ENCODE measurements around the gene ZNF629. TPM values are rescaled to one million over a fixed set of nuclear protein-coding genes. Genes with fewer than 3 reads are reported as not detected.
"Not testable (repeated sequence)": the region's sequence is repeated elsewhere in the genome, so short reads cannot be mapped to it uniquely, and the experiment has no call there.

ZNF629 gene
- total and polyA plus RNA-seq, 2 of the 4 experiments (the other 2 are of a cell fraction): 7.3 to 9.1 TPM

DNA sequence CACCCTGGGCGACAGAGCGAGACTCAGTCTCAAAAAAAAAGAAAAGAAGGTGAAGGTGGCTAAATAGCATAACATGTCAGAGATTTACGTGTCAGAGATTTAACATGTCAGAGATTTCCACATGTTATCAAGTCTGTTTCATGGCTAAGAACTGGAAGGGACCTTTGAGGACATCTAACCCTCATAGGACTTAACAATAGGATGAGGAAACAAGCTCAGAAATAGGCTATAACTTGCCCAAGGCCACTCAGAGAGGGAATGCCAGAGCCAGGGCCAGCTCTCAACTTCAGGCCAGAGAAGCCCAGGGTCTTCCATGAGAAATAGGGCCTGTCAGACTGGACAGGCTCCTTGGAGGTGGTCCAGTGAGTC, 26.8 kb upstream of the ZNF629 start:
- Histone ChIP-seq H3K79me1 (ENCODE audit: low read depth in 1 of 2, low read length in 2 of 2) (peaks cover 0 to 7% of the 10 kb centered on the region in 2 experiments; a peak in 1 of 4 replicates), H3K27ac (ENCODE audit: insufficient read depth, low read length) (peak overlapping the region; percentile 50), H4K20me1 (ENCODE audit: insufficient read depth, low read length) (no peaks in the 10 kb centered on the region), H2AK5ac (ENCODE audit: low read depth, low read length) (peak overlapping the region; percentile 81), H3K9ac (ENCODE audit: low read depth, low read length) (peak overlapping the region; percentile 42), H2AFZ (replicated peaks; ENCODE audit: low read length, poor library complexity) (peak overlapping the region; percentile 97), H2BK20ac (ENCODE audit: low read depth, low read length) (0 out of 2 replicates have a peak overlapping the region, but pooled peaks have one; percentile 2), H3K4ac (ENCODE audit: low read depth, low read length) (peak overlapping the region; percentile 88), H3K36me3 (ENCODE audit: control insufficient read depth, insufficient read depth, low read length) (no peaks in the 10 kb centered on the region), H4K91ac (ENCODE audit: insufficient read depth, low read depth, low read length) (peak overlapping the region; percentile 78), H3K4me3 (ENCODE audit: insufficient read depth, low read depth, low read length) (peak overlapping the region; percentile 34), H3K27me3 (ENCODE audit: control insufficient read depth, insufficient read depth, low read length) (no peaks in the 10 kb centered on the region), H3K18ac (ENCODE audit: low read depth, low read length) (peak overlapping the region; percentile 52), H3K56ac (ENCODE audit: extremely low read depth, insufficient read depth, low read length) (peak overlapping the region; percentile 14; the same call in 1 of the 2 replicates), H4K8ac (ENCODE audit: low read depth in 2 of 2, low read length in 2 of 2) (peak overlapping the region; percentile 95 to 98), H2BK15ac (ENCODE audit: low read depth, low read length) (peak overlapping the region; percentile 36; the same call in 1 of the 3 replicates), H3K9me1 (ENCODE audit: insufficient read depth, low read length) (peaks cover 11% of the 10 kb centered on the region; the same call in 1 of the 2 replicates), H4K5ac (ENCODE audit: low read depth, low read length) (peak overlapping the region; percentile 92), H3K23ac (ENCODE audit: low read depth, low read length) (peak overlapping the region; percentile 31; the same call in 1 of the 2 replicates), H3K9me3 (ENCODE audit: control insufficient read depth, insufficient read depth, low read length) (no peaks in the 10 kb centered on the region), H3K4me1 (ENCODE audit: control insufficient read depth, insufficient read depth, low read length) (peaks cover 3% of the 10 kb centered on the region), H2AK9ac (replicated peaks; ENCODE audit: low read depth, low read length, poor library complexity) (peak overlapping the region; percentile 84), H2BK120ac (ENCODE audit: low read depth, low read length) (peak overlapping the region; percentile 56), H3K4me2 (ENCODE audit: low read depth, low read length) (peak overlapping the region; percentile 75), H3K14ac (replicated peaks; ENCODE audit: low read depth, low read length) (peak overlapping the region; percentile 58), H2BK5ac (ENCODE audit: low read depth, low read length, poor library complexity, severe bottlenecking) (peak overlapping the region; percentile 59)
- ATAC-seq (ENCODE audit: low read depth): no peak
- DNase-seq: no peak
- TF ChIP-seq ELK1 (IDR thresholded peaks at IDR 0.05; ENCODE audit: borderline replicate concordance, low read depth, low read length): no peak
- no peak for TF ChIP-seq CEBPB (IDR thresholded peaks at IDR 0.05; ENCODE audit: low read depth, low read length)
- intact Hi-C loops (cut with micrococcal nuclease): no loop called here
- ChIA-PET CTCF (interaction anchor here (0.6 to 1.6 kb wide), 6 partner anchors 9 to 92 kb away, joined by 3 to 8 read pairs (median 4); no protein-coding TSS in a partner anchor), POLR2A (ENCODE audit: unreplicated experiment) (interaction anchor here (0.9 to 1.5 kb wide), 2 partner anchors 9 to 88 kb away, joined by 3 read pairs; no protein-coding TSS in a partner anchor)
- WGBS, 2 experiments (ENCODE audit: extremely low coverage in 2 of 2, insufficient read length in 1 of 2): 100% methylated on average over 1 of the region's 3 CpGs; no CpG with 5 or more reads in 1 of the 2 experiments
- in situ Hi-C loops (cut with MboI; ENCODE audit: low sequenced_read_pairs): no loop called here
- dilution Hi-C loops (cut with HindIII; ENCODE audit: low sequenced_read_pairs, unreplicated experiment): no loop called here
- no TSS peak for BruUV-seq (replicated peaks)

DNA sequence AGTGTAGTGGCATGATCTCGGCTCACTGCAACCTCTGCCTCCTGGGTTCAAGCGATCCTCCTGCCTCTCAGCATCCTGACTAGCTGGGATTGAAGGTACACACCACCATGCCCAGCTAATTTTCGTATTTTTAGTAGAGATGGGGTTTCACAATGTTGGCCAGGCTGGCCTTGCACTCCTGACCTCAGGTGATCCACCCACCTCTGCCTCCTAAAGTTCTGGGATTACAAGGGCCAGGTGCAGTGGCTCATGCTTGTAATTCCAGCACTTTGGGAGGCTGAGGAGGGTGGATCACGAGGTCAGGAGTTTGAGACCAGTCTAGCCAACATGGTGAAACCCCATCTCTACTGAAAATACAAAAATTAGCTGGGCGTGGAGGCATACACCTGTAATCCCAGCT, 22.7 kb upstream of the ZNF629 start:
- H4K20me1 ChIP-seq (ENCODE audit: insufficient read depth, low read length); CTCF ChIA-PET; dilution Hi-C loops (cut with HindIII; ENCODE audit: low sequenced_read_pairs, unreplicated experiment); H2AFZ ChIP-seq (replicated peaks; ENCODE audit: low read length, poor library complexity); H4K8ac ChIP-seq (ENCODE audit: low read depth in 2 of 2, low read length in 2 of 2); H3K9ac ChIP-seq (ENCODE audit: low read depth, low read length); H2BK5ac ChIP-seq (ENCODE audit: low read depth, low read length, poor library complexity, severe bottlenecking); H4K5ac ChIP-seq (ENCODE audit: low read depth, low read length); H3K4me2 ChIP-seq (ENCODE audit: low read depth, low read length); H3K4ac ChIP-seq (ENCODE audit: low read depth, low read length); H3K27ac ChIP-seq (ENCODE audit: insufficient read depth, low read length); H3K23ac ChIP-seq (ENCODE audit: low read depth, low read length); H3K9me3 ChIP-seq (ENCODE audit: control insufficient read depth, insufficient read depth, low read length); H2BK20ac ChIP-seq (ENCODE audit: low read depth, low read length); in situ Hi-C loops (cut with MboI; ENCODE audit: low sequenced_read_pairs); H2BK15ac ChIP-seq (ENCODE audit: low read depth, low read length); H3K4me3 ChIP-seq (ENCODE audit: insufficient read depth, low read depth, low read length); H2AK5ac ChIP-seq (ENCODE audit: low read depth, low read length); H2BK120ac ChIP-seq (ENCODE audit: low read depth, low read length); H2AK9ac ChIP-seq (replicated peaks; ENCODE audit: low read depth, low read length, poor library complexity); POLR2A ChIA-PET (ENCODE audit: unreplicated experiment); DNase-seq; H3K27me3 ChIP-seq (ENCODE audit: control insufficient read depth, insufficient read depth, low read length); ATAC-seq (ENCODE audit: low read depth); BruUV-seq (replicated peaks); H3K18ac ChIP-seq (ENCODE audit: low read depth, low read length); intact Hi-C loops (cut with micrococcal nuclease); H3K56ac ChIP-seq (ENCODE audit: extremely low read depth, insufficient read depth, low read length); H3K36me3 ChIP-seq (ENCODE audit: control insufficient read depth, insufficient read depth, low read length); H3K14ac ChIP-seq (replicated peaks; ENCODE audit: low read depth, low read length); H4K91ac ChIP-seq (ENCODE audit: insufficient read depth, low read depth, low read length): not testable (repeated sequence)
- peaks cover 15% of the 10 kb centered on the region; the same call in 1 of the 2 replicates for H3K9me1 ChIP-seq (ENCODE audit: insufficient read depth, low read length)
- no CpG with 5 or more reads among the region's 5 CpGs for WGBS, 2 experiments (ENCODE audit: extremely low coverage in 2 of 2, insufficient read length in 1 of 2)
- peaks cover 8 to 17% of the 10 kb centered on the region in 2 experiments; a peak in 3 of 4 replicates for H3K79me1 ChIP-seq (ENCODE audit: low read depth in 1 of 2, low read length in 2 of 2)
- peaks cover 11% of the 10 kb centered on the region for H3K4me1 ChIP-seq (ENCODE audit: control insufficient read depth, insufficient read depth, low read length)

Data from IMR-90 (cell line).